Measurements from ENCODE around the gene DMWD.

The DMWD gene

GRCh38 chr19:45782820-45783785, 9.5 kb downstream of the DMWD start:
- TF ChIP-seq ZC3H10 (CRISPR knock-in tag; IDR thresholded peaks at IDR 0.05) (no peak), CSRNP3 (CRISPR knock-in tag; IDR thresholded peaks at IDR 0.05) (no peak), TCF4 (CRISPR knock-in tag; IDR thresholded peaks at IDR 0.05; ENCODE audit: borderline replicate concordance) (no peak), ESRRG (CRISPR knock-in tag; IDR thresholded peaks at IDR 0.05) (no peak), POU6F1 (CRISPR knock-in tag; IDR thresholded peaks at IDR 0.05; ENCODE audit: borderline replicate concordance, low read depth) (no peak)
- ATAC-seq, result peak; percentile 81

- TF ChIP-seq BACH2 (CRISPR knock-in tag; IDR thresholded peaks at IDR 0.05; ENCODE audit: borderline replicate concordance), result no peak
- TF ChIP-seq ZC3H10 (CRISPR knock-in tag; IDR thresholded peaks at IDR 0.05), result no peak
- TF ChIP-seq ESRRG (CRISPR knock-in tag; IDR thresholded peaks at IDR 0.05), result no peak
- no peak for TF ChIP-seq ZFP30 (CRISPR knock-in tag; IDR thresholded peaks at IDR 0.05)
- no peak for TF ChIP-seq CREB5 (CRISPR knock-in tag; IDR thresholded peaks at IDR 0.05; ENCODE audit: low read depth)
- no peak for TF ChIP-seq ZNF565 (CRISPR knock-in tag; conservative IDR thresholded peaks at IDR 0.05; ENCODE audit: low read depth)
- peak; percentile 37; the same call in 1 of the 2 replicates for TF ChIP-seq GLIS3 (CRISPR knock-in tag; IDR thresholded peaks at IDR 0.05)
- TF ChIP-seq ZFP3 (CRISPR knock-in tag; IDR thresholded peaks at IDR 0.05), result no peak
- TF ChIP-seq TOX (CRISPR knock-in tag; IDR thresholded peaks at IDR 0.05; ENCODE audit: borderline replicate concordance), result no peak
- peak; percentile 46 for ATAC-seq
These were observed 10.4 kb downstream of the DMWD start, which contains the start of gene DMPK for GRCh38 chr19:45782162-45782691. TSS of gene DMPK (minus strand) at chr19:45782490. CDS start at chr19:45782352, 138 bp downstream.

GRCh38 chr19:45781214-45782161, 11.2 kb downstream of the DMWD start:
- ATAC-seq, result peak; percentile 5
- TF ChIP-seq CSRNP3 (CRISPR knock-in tag; IDR thresholded peaks at IDR 0.05), result no peak
- TF ChIP-seq ZFP30 (CRISPR knock-in tag; IDR thresholded peaks at IDR 0.05), result no peak
- no peak for TF ChIP-seq CREB5 (CRISPR knock-in tag; IDR thresholded peaks at IDR 0.05; ENCODE audit: low read depth)
- no peak for TF ChIP-seq BACH2 (CRISPR knock-in tag; IDR thresholded peaks at IDR 0.05; ENCODE audit: borderline replicate concordance)
- no peak for TF ChIP-seq ZNF70 (CRISPR knock-in tag; IDR thresholded peaks at IDR 0.05)
- no peak for TF ChIP-seq ZNF565 (CRISPR knock-in tag; conservative IDR thresholded peaks at IDR 0.05; ENCODE audit: low read depth)
- no peak for TF ChIP-seq POU6F1 (CRISPR knock-in tag; IDR thresholded peaks at IDR 0.05; ENCODE audit: borderline replicate concordance, low read depth)
- TF ChIP-seq ZC3H10 (CRISPR knock-in tag; IDR thresholded peaks at IDR 0.05), result no peak
- TF ChIP-seq PPARA (CRISPR knock-in tag; IDR thresholded peaks at IDR 0.05; ENCODE audit: borderline replicate concordance), result no peak
- no peak for TF ChIP-seq GLIS3 (CRISPR knock-in tag; IDR thresholded peaks at IDR 0.05)
- no peak for TF ChIP-seq CSDC2 (CRISPR knock-in tag; IDR thresholded peaks at IDR 0.05)
- TF ChIP-seq OSR1 (CRISPR knock-in tag; IDR thresholded peaks at IDR 0.05), result no peak
- TF ChIP-seq SNAI2 (CRISPR knock-in tag; IDR thresholded peaks at IDR 0.05), result no peak
- TF ChIP-seq ARNTL (CRISPR knock-in tag; IDR thresholded peaks at IDR 0.05; ENCODE audit: borderline replicate concordance, low read depth), result no peak
- TF ChIP-seq TOX (CRISPR knock-in tag; IDR thresholded peaks at IDR 0.05; ENCODE audit: borderline replicate concordance), result no peak
- TF ChIP-seq TCF4 (CRISPR knock-in tag; IDR thresholded peaks at IDR 0.05; ENCODE audit: borderline replicate concordance), result no peak
- TF ChIP-seq ZNF8 (CRISPR knock-in tag; IDR thresholded peaks at IDR 0.05), result no peak

Data from SK-N-SH treated with all-trans-retinoic acid at 6 μM for 48 hours (cell line).